ENCODE results near the gene ZC3H14.

Gene ZC3H14

GRCh38 chr14:88597038-88597437 lies 34.2 kb downstream of the ZC3H14 start:
- no peak overlapping the region for H3K4me3 ChIP-seq (ENCODE audit: low read depth in 1 of 2, low read length in 2 of 2)
- TF ChIP-seq CTCF (IDR thresholded peaks at IDR 0.05; ENCODE audit: borderline replicate concordance, extremely low read depth, low read length, poor library complexity, severe bottlenecking) (no peak), EZH2 (IDR thresholded peaks at IDR 0.05; ENCODE audit: borderline replicate concordance, low read depth, low read length, severe bottlenecking) (no peak)
- no peak overlapping the region for H2AFZ ChIP-seq (ENCODE audit: low read depth, low read length)
- no peaks in the 10 kb centered on the region; the same call in 1 of the 2 replicates for H3K79me2 ChIP-seq (ENCODE audit: insufficient read depth, low read length)
- H3K27ac ChIP-seq (ENCODE audit: low read length): no peak overlapping the region
- no peaks in the 10 kb centered on the region for H3K4me1 ChIP-seq (ENCODE audit: insufficient read depth, low read length)
- no peak for ATAC-seq (ENCODE audit: insufficient read depth, low read depth)
- no peak overlapping the region for H3K4me2 ChIP-seq (ENCODE audit: insufficient read depth, low read length)
- no peak overlapping the region for H3K9ac ChIP-seq (ENCODE audit: low read depth, low read length)
- H3K27me3 ChIP-seq (ENCODE audit: insufficient read depth, low read length, poor library complexity): no peaks in the 10 kb centered on the region
- peaks cover 90% of the 10 kb centered on the region for H3K36me3 ChIP-seq (ENCODE audit: insufficient read depth, low read length)
- DNase-seq: no peak
- no peaks in the 10 kb centered on the region for H4K20me1 ChIP-seq (ENCODE audit: insufficient read depth, low read length)
- no peaks in the 10 kb centered on the region for H3K9me3 ChIP-seq (ENCODE audit: insufficient read depth, low read length, severe bottlenecking)

DNA sequence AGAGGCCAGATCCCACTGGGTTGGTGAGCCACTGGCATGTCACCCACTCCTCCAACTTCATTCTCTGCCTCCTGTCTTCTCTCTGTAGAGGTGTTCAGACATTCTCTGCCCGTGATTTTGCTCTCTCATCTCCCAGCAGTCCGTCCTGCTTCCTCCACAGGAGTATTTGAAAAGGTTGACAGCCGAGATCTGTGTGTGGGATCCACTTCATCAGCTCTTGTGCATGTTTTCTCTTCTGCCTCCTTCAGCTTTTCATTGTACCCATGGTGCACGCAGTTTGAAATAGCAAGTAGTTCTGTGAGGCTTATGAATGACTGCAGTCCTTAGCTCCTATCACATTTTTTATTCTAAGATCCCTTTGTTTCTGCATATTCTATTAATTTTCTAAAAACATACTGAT lies 34.8 kb downstream of the ZC3H14 start:
- no peaks in the 10 kb centered on the region for H4K20me1 ChIP-seq (ENCODE audit: insufficient read depth, low read length)
- H3K4me3 ChIP-seq (ENCODE audit: low read depth in 1 of 2, low read length in 2 of 2): no peak overlapping the region
- no peak for DNase-seq
- no peaks in the 10 kb centered on the region for H3K79me2 ChIP-seq (ENCODE audit: insufficient read depth, low read length)
- H2AFZ ChIP-seq (ENCODE audit: low read depth, low read length): no peak overlapping the region
- no peaks in the 10 kb centered on the region for H3K27me3 ChIP-seq (ENCODE audit: insufficient read depth, low read length, poor library complexity)
- no peak overlapping the region for H3K27ac ChIP-seq (ENCODE audit: low read length)
- H3K9me3 ChIP-seq (ENCODE audit: insufficient read depth, low read length, severe bottlenecking): no peaks in the 10 kb centered on the region
- no peak for ATAC-seq (ENCODE audit: insufficient read depth, low read depth)
- TF ChIP-seq CTCF (IDR thresholded peaks at IDR 0.05; ENCODE audit: borderline replicate concordance, extremely low read depth, low read length, poor library complexity, severe bottlenecking): no peak
- no peak for TF ChIP-seq EZH2 (IDR thresholded peaks at IDR 0.05; ENCODE audit: borderline replicate concordance, low read depth, low read length, severe bottlenecking)
- no peaks in the 10 kb centered on the region for H3K4me1 ChIP-seq (ENCODE audit: insufficient read depth, low read length)
- no peak overlapping the region for H3K4me2 ChIP-seq (ENCODE audit: insufficient read depth, low read length)
- peaks cover 95% of the 10 kb centered on the region for H3K36me3 ChIP-seq (ENCODE audit: insufficient read depth, low read length)
- no peak overlapping the region for H3K9ac ChIP-seq (ENCODE audit: low read depth, low read length)

DNA sequence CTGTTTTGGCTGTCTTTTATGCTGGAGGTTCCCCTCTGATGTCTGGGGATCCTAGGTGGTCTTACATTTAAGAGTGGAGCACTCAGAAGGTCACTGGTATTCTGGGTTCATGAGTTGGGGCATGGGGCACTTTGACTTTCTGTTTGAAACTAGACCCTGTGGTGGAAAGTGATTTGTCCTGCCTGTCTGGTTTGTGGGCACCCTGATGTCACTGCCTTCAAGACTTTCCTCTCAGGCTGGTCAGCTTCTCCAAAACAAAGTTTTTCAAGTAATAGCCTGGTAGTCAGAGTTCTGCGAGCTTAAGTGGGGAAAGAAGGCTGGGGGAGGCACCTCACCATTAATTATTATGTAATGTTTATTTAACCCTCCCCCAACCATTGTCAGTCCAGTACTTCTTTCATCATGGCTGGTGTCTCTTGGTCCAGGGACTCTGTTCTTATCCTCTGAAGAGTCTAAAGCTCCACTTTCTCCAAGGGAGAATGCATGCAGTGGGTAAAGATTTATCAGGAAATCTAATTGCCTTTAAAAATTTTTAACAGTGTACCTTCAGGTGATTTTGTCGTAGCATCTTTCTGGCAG lies 35.3 kb downstream of the ZC3H14 start:
- Histone ChIP-seq H3K27me3 (ENCODE audit: insufficient read depth, low read length, poor library complexity) (no peaks in the 10 kb centered on the region), H3K4me3 (ENCODE audit: low read depth in 1 of 2, low read length in 2 of 2) (no peak overlapping the region), H3K9ac (ENCODE audit: low read depth, low read length) (no peak overlapping the region), H3K9me3 (ENCODE audit: insufficient read depth, low read length, severe bottlenecking) (no peaks in the 10 kb centered on the region), H4K20me1 (ENCODE audit: insufficient read depth, low read length) (no peaks in the 10 kb centered on the region), H3K27ac (ENCODE audit: low read length) (no peak overlapping the region), H3K4me1 (ENCODE audit: insufficient read depth, low read length) (no peaks in the 10 kb centered on the region), H3K36me3 (ENCODE audit: insufficient read depth, low read length) (peaks cover 97% of the 10 kb centered on the region), H3K4me2 (ENCODE audit: insufficient read depth, low read length) (no peak overlapping the region), H2AFZ (ENCODE audit: low read depth, low read length) (no peak overlapping the region), H3K79me2 (ENCODE audit: insufficient read depth, low read length) (no peaks in the 10 kb centered on the region)
- TF ChIP-seq CTCF (IDR thresholded peaks at IDR 0.05; ENCODE audit: borderline replicate concordance, extremely low read depth, low read length, poor library complexity, severe bottlenecking): no peak
- no peak for TF ChIP-seq EZH2 (IDR thresholded peaks at IDR 0.05; ENCODE audit: borderline replicate concordance, low read depth, low read length, severe bottlenecking)
- ATAC-seq (ENCODE audit: insufficient read depth, low read depth) (no peak), DNase-seq (no peak)

Data from DND-41 (cell line).